ENCODE data around the gene DCLK2.

The DCLK2 gene

GRCh38 chr4:150070464-150071170 lies 7.6 kb upstream of the DCLK2 start:
- DNase-seq = no peak

- DNase-seq = no peak
Observed at GRCh38 chr4:150072471-150072870, 5.8 kb upstream of the DCLK2 start.

DNA sequence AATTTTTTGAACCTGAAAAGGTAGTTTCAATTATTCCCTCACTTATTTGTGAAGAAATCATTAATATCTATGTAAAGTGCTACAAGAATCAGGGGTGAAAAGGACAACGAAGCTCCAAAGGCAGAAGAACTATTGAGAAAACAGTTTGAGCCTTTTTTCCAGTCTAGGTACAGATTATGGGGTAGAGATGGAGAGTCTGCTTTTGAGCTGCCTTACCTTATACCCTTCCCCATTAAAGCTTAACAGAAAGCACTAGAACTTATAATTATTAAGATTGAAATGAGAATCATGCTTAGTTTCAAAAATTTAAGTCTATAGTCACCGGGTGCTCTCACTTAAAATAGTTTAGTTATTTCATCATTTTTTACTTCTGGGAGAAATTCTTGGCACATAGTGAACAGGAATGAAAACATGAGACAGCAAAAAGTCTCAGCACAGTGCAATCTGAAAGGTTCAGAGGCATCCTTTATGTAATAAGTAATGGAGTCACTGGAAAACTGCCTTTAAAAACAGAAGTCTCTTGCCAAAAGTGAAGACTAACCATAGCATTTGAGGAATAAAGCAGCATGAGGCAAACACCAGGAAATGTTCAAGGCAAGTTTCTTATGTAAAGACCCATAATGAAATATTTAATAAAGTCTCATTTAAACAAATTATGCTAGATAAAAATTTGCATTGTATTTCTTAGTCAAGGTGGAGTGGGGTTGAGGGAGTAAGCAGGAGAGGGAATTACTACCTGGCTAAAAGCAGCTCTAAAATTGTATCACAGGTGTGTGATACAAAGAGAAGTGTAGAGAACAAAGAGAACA lies 5.1 kb upstream of the DCLK2 start:
- DNase-seq = no peak

DNA sequence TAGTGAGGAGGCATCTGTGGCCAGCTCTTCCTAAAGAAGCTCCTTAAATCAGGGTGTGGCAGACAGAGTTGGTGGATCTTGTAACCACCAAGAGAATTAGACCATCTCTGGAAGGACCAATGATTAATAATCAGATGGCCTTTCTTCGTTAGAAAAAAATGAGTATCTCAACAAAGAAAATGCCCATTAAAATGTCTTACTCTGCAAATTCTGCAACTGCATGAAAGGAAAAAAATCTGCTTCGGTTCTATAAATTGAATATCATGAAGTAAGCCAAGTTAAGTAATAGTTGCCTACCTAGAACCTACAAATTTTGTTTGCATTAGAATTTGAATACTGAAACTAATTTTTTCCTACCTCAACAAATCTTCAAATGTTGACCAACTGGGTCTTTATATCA lies 4.2 kb upstream of the DCLK2 start:
- no peak for DNase-seq

- DNase-seq = peak in 1 of 2 experiments; percentile 3
Observed at GRCh38 chr4:150078579-150079080, 385 bp downstream of the DCLK2 start.

GRCh38 chr4:150079081-150079581 lies 886 bp downstream of the DCLK2 start:
- DNase-seq = no peak

GRCh38 chr4:150080337-150080736 lies 2.1 kb downstream of the DCLK2 start:
- no peak for DNase-seq

GRCh38 chr4:150080875-150081274 lies 2.6 kb downstream of the DCLK2 start:
- DNase-seq = no peak

- no peak for DNase-seq
Observed at GRCh38 chr4:150082241-150082640, 4.0 kb downstream of the DCLK2 start.

DNA sequence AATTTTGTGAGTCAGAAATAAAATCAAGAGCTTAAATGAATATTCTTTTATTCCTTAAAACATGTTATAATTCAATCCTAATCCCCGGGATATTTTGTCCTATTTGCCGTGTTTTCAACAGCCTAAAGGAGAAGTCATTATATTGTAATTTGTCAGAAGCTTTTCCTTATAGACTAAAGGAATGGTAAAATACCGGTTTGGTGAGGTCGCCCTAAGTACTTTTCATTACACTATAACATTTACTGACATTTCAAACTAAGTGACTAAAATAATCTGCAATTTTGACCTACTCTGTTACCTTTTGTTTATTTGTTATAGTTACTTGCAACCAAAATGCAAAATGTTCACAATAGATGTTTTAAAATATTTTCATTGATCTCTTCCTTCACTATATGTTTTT lies 8.8 kb downstream of the DCLK2 start:
- DNase-seq = no peak

GRCh38 chr4:150089732-150090131 lies 11.5 kb downstream of the DCLK2 start:
- DNase-seq = no peak

DNA sequence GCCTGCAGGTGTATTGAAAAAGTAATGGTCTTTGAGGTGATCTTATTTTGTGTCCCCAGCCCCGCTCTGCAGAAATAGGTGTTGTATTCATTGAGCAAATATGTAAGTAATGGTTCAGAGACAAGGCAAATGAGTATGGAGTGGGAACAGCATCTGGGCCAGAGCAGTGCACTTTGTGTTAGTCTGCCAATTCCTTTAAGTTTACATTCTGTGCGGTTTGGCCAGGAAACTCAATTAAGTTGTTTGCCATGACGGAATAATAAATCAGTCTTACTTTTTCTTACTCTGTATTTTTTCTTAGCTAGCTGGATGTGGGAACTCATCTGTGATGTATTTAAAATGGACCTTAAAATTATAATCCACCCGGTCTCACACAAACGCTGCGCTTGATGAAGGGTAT lies 12.6 kb downstream of the DCLK2 start:
- DNase-seq = no peak

DNA sequence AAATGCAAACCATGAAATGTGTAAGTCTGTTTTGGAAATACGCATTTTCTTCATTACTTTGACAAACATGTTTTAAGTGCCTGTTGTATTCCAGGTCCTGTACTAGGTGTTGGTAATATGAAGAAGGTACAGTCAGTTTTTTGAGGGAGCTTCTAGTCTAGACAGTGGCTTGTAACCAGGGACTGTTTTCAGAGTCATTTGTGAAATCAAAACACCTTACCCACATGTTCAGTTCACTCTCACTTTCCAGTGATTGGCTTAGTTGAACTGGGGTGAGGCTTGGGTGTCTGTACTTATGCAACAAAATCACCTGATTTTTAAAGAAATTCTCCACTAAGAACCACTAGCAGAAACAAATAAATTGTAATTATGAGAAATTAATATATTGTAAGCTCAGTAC lies 16.4 kb downstream of the DCLK2 start:
- no peak for DNase-seq

DNA sequence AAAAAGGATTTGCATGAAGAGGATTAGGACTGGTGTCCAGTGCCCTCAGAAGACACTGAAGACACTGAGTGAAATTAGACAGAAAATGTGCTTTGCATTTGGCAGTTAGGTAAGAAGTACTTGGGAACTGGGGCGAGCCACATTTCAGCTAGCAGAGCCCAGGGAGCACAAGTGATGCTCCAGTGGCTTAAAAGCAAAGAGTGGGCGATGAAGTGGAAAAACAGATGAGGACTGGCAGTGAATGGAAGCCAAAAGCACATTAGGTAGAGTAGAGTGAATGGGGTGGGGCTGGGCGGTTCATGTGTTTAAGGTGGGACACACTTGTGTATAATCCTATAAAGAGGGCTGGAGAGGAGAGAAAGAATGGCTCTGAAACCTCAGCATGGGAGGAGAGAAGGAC lies 18.4 kb downstream of the DCLK2 start:
- DNase-seq = no peak

GRCh38 chr4:150098214-150098613 lies 20.0 kb downstream of the DCLK2 start:
- no peak for DNase-seq

GRCh38 chr4:150104404-150105027 lies 26.3 kb downstream of the DCLK2 start:
- DNase-seq = no peak

DNA sequence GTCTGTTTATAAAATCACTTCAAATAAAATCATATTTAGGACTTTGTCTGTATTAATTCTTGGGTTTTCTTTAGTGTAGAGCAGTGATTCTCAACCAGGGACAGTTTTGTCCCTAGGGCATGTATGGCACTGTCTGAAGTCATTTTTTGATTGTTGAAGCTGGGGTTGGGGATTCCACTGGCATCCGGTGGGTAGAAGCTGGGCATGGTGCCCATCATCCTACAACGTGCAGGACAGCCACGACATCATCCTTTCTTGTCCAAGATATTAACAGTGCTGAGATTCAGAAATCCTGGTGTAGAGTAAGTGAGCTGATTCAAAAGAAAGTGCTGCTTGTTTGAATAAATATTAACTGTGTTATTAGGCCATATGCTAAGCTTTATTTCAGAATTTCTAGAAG lies 28.6 kb downstream of the DCLK2 start:
- DNase-seq = no peak

DNA sequence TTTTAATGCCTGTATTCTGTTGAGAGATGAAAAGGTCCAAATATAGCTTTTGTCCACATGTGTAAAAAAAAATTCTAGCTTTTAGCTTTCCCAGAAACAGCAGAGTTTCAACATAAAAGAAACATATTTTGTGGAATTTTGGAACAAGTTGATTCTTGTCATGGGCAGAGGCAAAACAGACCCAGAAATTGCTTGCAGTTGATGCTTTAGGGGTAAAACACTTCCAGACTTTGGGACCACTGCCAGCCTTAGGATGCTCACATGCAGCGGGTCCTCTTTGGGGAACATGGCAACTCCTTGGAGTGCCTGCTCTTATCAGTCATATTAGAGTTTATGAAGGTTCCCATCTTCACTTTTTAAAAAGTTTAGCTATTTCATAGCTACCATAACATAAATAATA lies 30.4 kb downstream of the DCLK2 start:
- DNase-seq = no peak

DNA sequence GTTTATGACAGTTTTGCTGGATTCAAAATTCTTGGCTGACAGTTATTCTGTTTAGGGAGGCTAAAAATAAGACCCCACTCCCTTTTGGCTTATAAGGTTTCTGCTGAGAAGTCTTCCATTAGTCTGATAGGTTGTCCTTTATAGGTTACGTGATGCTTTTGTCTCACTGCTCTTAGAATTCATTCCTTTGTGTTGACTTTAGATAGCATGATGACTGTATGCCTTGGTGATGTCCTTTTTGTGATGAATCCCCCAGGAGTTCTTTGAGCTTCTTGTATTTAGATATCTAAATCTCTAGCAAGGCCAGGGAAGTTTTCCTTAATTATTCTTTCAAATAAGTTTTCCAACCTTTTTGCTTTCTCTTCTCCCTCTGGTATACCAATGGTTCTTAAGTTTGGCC lies 36.4 kb downstream of the DCLK2 start:
- no peak for DNase-seq

DNA sequence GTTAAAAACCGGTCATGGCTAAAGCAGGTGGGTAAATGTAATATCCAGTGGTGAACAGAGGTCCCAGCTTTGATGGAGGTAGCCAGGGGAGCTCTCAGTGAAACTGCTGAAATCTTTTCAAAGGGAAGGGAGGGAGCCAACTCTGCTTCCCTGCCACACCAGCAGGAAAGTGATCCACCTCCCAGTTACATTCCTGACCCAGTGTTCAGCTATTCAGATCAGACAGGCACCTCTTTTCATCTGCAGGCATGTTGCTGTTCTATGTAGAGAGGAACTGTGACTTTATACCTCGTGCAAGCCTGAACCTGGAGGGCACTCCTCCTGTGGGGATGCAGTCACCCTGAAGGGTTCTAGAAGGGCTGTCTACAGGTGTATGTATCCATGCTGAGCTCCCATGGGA lies 37.6 kb downstream of the DCLK2 start:
- DNase-seq = no peak

GRCh38 chr4:150116506-150116905 lies 38.3 kb downstream of the DCLK2 start:
- no peak for DNase-seq

DNA sequence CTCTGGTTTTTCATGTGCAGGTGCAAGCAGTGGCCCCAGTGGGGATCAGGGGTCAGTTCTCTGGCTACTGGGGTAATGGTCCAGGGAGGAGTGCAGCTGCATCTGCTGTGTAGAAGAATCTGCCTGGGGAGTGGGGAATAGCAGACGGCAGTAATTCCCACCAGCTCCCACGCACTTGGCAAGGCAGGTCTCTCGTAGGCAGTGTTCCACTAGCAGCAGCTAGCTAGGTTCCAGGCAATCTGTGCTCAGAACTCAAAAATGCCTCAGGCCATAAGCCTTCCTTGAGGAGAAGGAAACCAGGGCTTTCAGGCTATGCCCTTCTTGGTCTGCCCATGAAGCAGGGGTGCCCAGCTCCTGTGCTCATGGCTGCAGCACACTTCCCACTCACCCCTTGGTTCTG lies 38.8 kb downstream of the DCLK2 start:
- DNase-seq = no peak

GRCh38 chr4:150117629-150118028 lies 39.4 kb downstream of the DCLK2 start:
- DNase-seq = no peak

- no peak for DNase-seq
Observed at GRCh38 chr4:150119492-150119891, 41.2 kb downstream of the DCLK2 start.
